PFSK-1 (cell line): ENCODE data around the gene EPB42.

Experiments
- FOXP2 ChIP-seq: optimal IDR thresholded peaks from 2 replicates; pipeline ENCODE3; 2011; ENCODE audit warnings: borderline replicate concordance, control low read depth, inconsistent platforms; ENCODE audit not compliant: insufficient read depth; ENCODE audit errors: extremely low read length, extremely low read depth
- POLR2AphosphoS5 ChIP-seq: IDR thresholded peaks from 2 replicates; pipeline ENCODE4 v1.6.1; 2012; ENCODE audit warnings: low read depth, mild to moderate bottlenecking, control low read depth, low read length, moderate library complexity
- TF ChIP-seq, protein P1 (sequence below), 2 experiments: IDR thresholded peaks; 2 replicates each; pipeline versions ENCODE4 v1.6.1 to v1.8.0; 2011 to 2012; ENCODE audit warnings: low read depth in 2 of 2, low read length in 2 of 2, control low read depth in 1 of 2, inconsistent platforms in 1 of 2, mild to moderate bottlenecking in 1 of 2, moderate library complexity in 1 of 2; ENCODE audit not compliant: insufficient read depth in 1 of 2

DNA sequence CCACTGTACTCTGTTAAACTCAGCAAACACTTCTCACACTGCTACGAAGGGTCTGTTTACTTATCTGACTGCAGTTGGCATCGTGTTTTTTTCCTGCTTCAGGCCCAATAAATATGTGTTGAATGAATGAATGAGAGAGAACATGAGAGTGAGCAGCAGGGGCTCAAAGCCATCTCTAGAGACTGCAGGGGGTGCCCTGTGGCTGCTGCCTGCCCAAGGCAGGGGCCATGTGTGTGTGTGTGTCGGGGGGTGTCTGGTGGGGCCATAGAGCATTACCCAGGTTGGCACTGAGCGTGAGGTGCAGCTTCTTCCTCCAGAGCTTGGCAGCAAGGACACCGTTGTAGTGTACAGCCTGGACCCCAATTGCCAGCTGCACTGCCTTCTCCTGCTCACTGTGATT lies 14.8 kb downstream of the EPB42 start:
- TF ChIP-seq, protein P1, sequence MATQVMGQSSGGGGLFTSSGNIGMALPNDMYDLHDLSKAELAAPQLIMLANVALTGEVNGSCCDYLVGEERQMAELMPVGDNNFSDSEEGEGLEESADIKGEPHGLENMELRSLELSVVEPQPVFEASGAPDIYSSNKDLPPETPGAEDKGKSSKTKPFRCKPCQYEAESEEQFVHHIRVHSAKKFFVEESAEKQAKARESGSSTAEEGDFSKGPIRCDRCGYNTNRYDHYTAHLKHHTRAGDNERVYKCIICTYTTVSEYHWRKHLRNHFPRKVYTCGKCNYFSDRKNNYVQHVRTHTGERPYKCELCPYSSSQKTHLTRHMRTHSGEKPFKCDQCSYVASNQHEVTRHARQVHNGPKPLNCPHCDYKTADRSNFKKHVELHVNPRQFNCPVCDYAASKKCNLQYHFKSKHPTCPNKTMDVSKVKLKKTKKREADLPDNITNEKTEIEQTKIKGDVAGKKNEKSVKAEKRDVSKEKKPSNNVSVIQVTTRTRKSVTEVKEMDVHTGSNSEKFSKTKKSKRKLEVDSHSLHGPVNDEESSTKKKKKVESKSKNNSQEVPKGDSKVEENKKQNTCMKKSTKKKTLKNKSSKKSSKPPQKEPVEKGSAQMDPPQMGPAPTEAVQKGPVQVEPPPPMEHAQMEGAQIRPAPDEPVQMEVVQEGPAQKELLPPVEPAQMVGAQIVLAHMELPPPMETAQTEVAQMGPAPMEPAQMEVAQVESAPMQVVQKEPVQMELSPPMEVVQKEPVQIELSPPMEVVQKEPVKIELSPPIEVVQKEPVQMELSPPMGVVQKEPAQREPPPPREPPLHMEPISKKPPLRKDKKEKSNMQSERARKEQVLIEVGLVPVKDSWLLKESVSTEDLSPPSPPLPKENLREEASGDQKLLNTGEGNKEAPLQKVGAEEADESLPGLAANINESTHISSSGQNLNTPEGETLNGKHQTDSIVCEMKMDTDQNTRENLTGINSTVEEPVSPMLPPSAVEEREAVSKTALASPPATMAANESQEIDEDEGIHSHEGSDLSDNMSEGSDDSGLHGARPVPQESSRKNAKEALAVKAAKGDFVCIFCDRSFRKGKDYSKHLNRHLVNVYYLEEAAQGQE (IDR thresholded peaks at IDR 0.05; ENCODE audit: insufficient read depth in 1 of 2, low read depth in 2 of 2, low read length in 2 of 2) = no peak
- no peak for TF ChIP-seq FOXP2
- no peak for TF ChIP-seq POLR2AphosphoS5
